Natural killer cell (primary cell): ENCODE data around the gene NDUFA7. TPM values are rescaled to one million over a fixed set of nuclear protein-coding genes. Genes with fewer than 3 reads are reported as not detected.

ENCODE experiments used
- ATAC-seq, 3 donors: fragments of 150-1000 bp in 2 of 3; fragments of 200-7000 bp in 1 of 3; cut with Tn5 transposase; 1 replicate in 1 of 3; 2 replicates in 2 of 3; pipeline ENCODE4 v1.10.0; 2021; ENCODE audit warnings: mild to moderate bottlenecking in 2 of 3, moderate library complexity in 2 of 3
- DNase-seq, 2 donors: peaks; one replicate each; pipeline versions ENCODE4 v3.0.0 to v3.0.0-alpha.2; 2013 to 2021; ENCODE audit warnings: mixed read lengths in 1 of 2
- H3K27ac ChIP-seq: one replicate; pipeline ENCODE4 v1.5.1; 2013; ENCODE audit warnings: mild to moderate bottlenecking, low read length
- H3K27me3 ChIP-seq: one replicate; pipeline ENCODE4 v1.6.1; 2013; ENCODE audit warnings: low read length; ENCODE audit not compliant: control insufficient read depth, insufficient read depth
- H3K36me3 ChIP-seq: one replicate; pipeline ENCODE4 v1.6.1; 2013; ENCODE audit warnings: low read length; ENCODE audit not compliant: control insufficient read depth, insufficient read depth
- H3K4me1 ChIP-seq: one replicate; pipeline ENCODE4 v1.6.1; 2013; ENCODE audit warnings: low read length; ENCODE audit not compliant: control insufficient read depth, insufficient read depth
- H3K4me3 ChIP-seq: one replicate; pipeline ENCODE4 v1.5.1; 2013; ENCODE audit warnings: low read length
- H3K9me3 ChIP-seq: one replicate; pipeline ENCODE4 v1.6.1; 2013; ENCODE audit warnings: low read length; ENCODE audit not compliant: control insufficient read depth, insufficient read depth
- H3K27ac Mint-ChIP-seq, 2 donors: one replicate each; pipeline ENCODE4 v1.8.0; 2022; ENCODE audit warnings: mild to moderate bottlenecking in 2 of 2, mixed read lengths in 2 of 2, moderate library complexity in 1 of 2
- H3K27me3 Mint-ChIP-seq, 2 donors: one replicate each; pipeline ENCODE4 v1.8.0; 2022; ENCODE audit warnings: low read depth in 2 of 2, mixed read lengths in 2 of 2
- H3K36me3 Mint-ChIP-seq: one replicate; pipeline ENCODE4 v1.8.0; 2022; ENCODE audit warnings: mixed read lengths
- H3K4me1 Mint-ChIP-seq, 2 donors: one replicate each; pipeline ENCODE4 v1.8.0; 2022; ENCODE audit warnings: mixed read lengths in 2 of 2
- H3K4me3 Mint-ChIP-seq: one replicate; pipeline ENCODE4 v1.8.0; 2022; ENCODE audit warnings: mild to moderate bottlenecking, moderate library complexity, mixed read lengths
- H3K9me3 Mint-ChIP-seq, 2 donors: one replicate each; pipeline ENCODE4 v1.8.0; 2022; ENCODE audit warnings: mixed read lengths in 2 of 2
- WGBS: methylation state at CpG from one replicate; pipeline ENCODE4 v1.1.7; 2013; ENCODE audit warnings: missing lambda C conversion rate; ENCODE audit not compliant: insufficient coverage; 5-methylcytosine and 5-hydroxymethylcytosine counted together
- intact Hi-C: fragments of 100-400 bp; cut with micrococcal nuclease; formaldehyde crosslinking; loops from one replicate; pipeline ENCODE4 v1.14.2; 2022
- total RNA-seq, 4 donors: library from RNA; stranded (reverse); fragments of 120-200 nt in 1 of 4; gene quantifications; one replicate each; pipeline versions ENCODE4 v1.2.3 to v1.2.4, GENCODE V29; 2013 to 2022
- TF ChIP-seq, protein P1 (sequence below): fragments of 200-600 bp; IDR thresholded peaks from one replicate; pipeline ENCODE4 v1.8.0; 2022; ENCODE audit warnings: antibody characterized with exemption

The NDUFA7 gene
- total RNA-seq, 3 donors from 2014 or later (not counting 1 experiment from before 2014, with no cell fraction given) = 19.3 to 28.5 (median 28.4) TPM

DNA sequence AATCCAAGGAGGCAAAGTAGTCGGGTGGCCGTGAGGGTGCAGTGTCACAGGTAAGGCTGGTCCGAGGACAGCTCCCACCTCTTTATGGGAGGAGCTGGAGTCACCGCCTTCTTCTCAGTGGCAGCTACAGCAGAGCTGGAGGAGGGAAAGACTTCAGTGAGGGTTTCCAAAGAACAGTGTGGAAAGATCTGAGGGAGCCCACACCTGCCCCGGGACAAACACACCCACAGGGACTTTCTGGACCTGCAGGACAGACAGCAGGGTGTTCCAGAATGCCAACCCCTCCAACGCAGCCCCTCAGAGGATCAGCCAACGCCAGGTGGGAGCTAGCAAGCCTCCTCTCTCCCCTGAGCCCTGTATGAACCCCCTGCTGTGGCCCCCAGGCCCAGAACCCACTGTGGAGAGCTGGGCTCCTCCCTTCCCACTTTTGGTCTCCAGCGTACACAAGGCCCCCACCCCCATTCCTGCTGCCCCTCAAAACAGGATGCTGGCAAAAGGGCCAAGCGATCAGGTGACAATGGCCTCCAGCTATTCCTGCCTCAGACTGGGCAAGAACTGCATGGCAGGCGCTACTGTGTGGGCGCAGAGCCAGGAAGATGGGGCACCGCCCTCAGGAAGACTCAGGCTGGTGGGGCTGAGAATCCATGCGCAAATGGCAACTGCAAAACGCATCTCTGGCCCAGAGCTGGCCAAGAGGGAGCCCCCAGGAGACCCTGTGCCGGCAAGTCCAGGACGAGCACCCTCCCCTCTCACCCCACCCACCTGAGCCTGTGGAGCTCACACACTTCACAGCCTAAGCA is 9.5 kb downstream of the NDUFA7 start:
- Histone ChIP-seq H3K4me1 (peaks cover 29% of the 10 kb centered on the region), H3K9me3 (no peaks in the 10 kb centered on the region), H3K4me3 (no peak overlapping the region), H3K27me3 (no peaks in the 10 kb centered on the region), H3K27ac (no peak overlapping the region), H3K36me3 (peaks cover 36% of the 10 kb centered on the region)
- ATAC-seq = no peak
- Mint-ChIP-seq H3K36me3 (no peaks in the 10 kb centered on the region), H3K4me1 (peaks cover 23% of the 10 kb centered on the region in 2 donors), H3K27me3 (no peaks in the 10 kb centered on the region), H3K9me3 (no peaks in the 10 kb centered on the region), H3K4me3 (no peak overlapping the region), H3K27ac (no peak overlapping the region)
- no peak for DNase-seq
- intact Hi-C loops = no loop called here
- TF ChIP-seq, protein P1, sequence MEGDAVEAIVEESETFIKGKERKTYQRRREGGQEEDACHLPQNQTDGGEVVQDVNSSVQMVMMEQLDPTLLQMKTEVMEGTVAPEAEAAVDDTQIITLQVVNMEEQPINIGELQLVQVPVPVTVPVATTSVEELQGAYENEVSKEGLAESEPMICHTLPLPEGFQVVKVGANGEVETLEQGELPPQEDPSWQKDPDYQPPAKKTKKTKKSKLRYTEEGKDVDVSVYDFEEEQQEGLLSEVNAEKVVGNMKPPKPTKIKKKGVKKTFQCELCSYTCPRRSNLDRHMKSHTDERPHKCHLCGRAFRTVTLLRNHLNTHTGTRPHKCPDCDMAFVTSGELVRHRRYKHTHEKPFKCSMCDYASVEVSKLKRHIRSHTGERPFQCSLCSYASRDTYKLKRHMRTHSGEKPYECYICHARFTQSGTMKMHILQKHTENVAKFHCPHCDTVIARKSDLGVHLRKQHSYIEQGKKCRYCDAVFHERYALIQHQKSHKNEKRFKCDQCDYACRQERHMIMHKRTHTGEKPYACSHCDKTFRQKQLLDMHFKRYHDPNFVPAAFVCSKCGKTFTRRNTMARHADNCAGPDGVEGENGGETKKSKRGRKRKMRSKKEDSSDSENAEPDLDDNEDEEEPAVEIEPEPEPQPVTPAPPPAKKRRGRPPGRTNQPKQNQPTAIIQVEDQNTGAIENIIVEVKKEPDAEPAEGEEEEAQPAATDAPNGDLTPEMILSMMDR = no peak
- 89% methylated on average over 15 of the region's 16 CpGs for WGBS

DNA sequence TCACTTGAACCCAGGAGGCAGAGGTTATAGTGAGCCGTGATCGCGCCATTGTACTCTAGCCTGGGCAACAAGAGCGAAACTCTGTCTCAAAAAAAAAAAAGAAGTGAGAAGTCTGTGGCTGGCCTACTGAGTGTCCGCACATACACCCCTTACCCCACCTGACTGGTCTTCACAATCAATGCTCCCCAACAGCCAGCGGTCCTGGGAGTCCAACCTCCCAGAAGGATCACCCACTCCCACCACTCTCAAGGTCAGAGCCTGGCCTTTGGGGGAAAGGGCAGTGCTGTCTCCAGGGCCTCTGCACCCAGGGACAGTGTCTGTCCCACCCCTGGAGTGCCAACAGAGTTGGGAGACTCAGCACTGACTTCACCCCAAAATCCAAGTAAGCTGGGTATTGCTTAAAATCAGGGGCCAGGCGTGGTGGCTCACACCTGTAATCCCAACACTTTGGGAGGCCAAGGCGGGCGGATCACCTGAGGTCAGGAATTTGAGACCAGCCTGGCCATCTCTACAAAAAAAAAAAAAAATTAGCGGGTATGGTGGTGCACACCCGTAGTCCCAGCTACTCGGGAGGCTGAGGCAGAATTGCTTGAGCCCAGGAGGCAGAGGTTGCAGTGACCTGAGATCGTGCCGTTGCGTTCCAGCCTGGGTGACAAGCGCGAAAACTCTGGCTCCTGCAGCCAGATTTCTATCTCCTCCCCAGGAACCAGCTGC is 10.7 kb downstream of the NDUFA7 start:
- Mint-ChIP-seq H3K4me1 (peaks cover 31 to 32% of the 10 kb centered on the region in 2 donors), H3K27ac (no peak overlapping the region), H3K27me3 (no peaks in the 10 kb centered on the region), H3K9me3 (no peaks in the 10 kb centered on the region), H3K4me3 (no peak overlapping the region), H3K36me3 (no peaks in the 10 kb centered on the region)
- H3K36me3 ChIP-seq = peaks cover 29% of the 10 kb centered on the region
- H3K4me3 ChIP-seq = no peak overlapping the region
- DNase-seq (no peak), ATAC-seq (no peak)
- no peaks in the 10 kb centered on the region for H3K27me3 ChIP-seq
- WGBS = 96% methylated on average over 17 of the region's 17 CpGs
- H3K9me3 ChIP-seq = no peaks in the 10 kb centered on the region
- intact Hi-C loops = no loop called here
- TF ChIP-seq, protein P1 = no peak
- H3K27ac ChIP-seq = no peak overlapping the region
- peaks cover 41% of the 10 kb centered on the region for H3K4me1 ChIP-seq

DNA sequence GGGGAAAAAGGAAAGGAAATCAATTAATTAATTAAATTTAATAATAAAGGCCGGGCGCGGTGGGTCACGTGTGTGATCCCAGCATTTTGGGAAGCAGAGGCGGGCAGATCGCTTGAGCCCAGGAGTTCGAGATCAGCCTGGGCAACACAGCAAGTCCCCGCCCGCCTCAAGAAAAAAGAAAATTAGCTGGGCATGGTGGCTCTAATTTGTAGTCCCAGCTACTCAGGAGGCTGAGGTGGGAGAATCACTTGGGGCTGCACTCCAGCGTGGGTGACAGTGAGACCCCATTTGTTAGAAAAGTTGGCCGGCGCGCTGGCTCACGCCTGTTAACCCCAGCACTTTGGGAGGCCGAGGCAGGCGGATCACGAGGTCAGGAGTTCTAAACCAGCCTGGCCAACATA is 12.3 kb downstream of the NDUFA7 start:
- Mint-ChIP-seq H3K27me3 (no peaks in the 10 kb centered on the region), H3K4me1 (peaks cover 32 to 41% of the 10 kb centered on the region in 2 donors), H3K36me3 (no peaks in the 10 kb centered on the region), H3K4me3 (peak overlapping the region; percentile 86), H3K9me3 (no peaks in the 10 kb centered on the region), H3K27ac (peak overlapping the region; percentile 74 to 85)
- WGBS = 93% methylated on average over 17 of the region's 17 CpGs
- peak overlapping the region; percentile 58 for H3K4me3 ChIP-seq
- DNase-seq (no peak), ATAC-seq (no peak)
- intact Hi-C loops = loop anchor here (1.0 to 5.0 kb wide), 2 partner anchors 12 to 1112 kb away; partner anchors contain the start of genes NDUFA7 and RPS28
- H3K27ac ChIP-seq = no peak overlapping the region
- H3K9me3 ChIP-seq = no peaks in the 10 kb centered on the region
- TF ChIP-seq, protein P1 = no peak
- H3K4me1 ChIP-seq = peaks cover 47% of the 10 kb centered on the region
- peaks cover 22% of the 10 kb centered on the region for H3K36me3 ChIP-seq
- H3K27me3 ChIP-seq = no peaks in the 10 kb centered on the region
